GM19324 (cell line): ENCODE measurements around the gene ANXA3.

Experiments
- ATAC-seq: cut with Tn5 transposase; IDR thresholded peaks from one replicate; pipeline ENCODE4 v1.9.1; 2021; ENCODE audit warnings: mild to moderate bottlenecking, moderate library complexity; ENCODE audit not compliant: unreplicated experiment, low FRiP score

The ANXA3 gene

DNA sequence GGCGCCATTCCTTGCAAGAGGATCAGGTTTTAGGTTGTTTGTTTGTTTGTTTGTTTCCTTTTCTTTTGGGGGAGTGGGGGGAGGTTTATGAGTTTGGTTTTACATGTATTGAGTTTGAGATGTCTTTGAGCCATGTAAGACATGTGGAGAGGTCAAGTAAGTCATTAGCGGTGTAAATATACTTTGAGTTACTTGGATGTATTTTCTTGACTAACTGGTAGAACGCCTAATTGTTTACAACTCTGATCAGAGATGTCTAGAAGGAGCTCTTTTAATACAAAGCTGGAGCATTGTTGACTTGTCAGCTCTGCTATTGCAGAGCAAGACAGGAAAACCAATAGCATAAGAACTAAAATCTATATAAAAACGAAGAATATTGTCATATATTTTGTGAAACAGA lies 57.1 kb downstream of the ANXA3 start:
- no peak for ATAC-seq

- ATAC-seq, result no peak
Measured at GRCh38 chr4:78609580-78609979, 58.0 kb downstream of the ANXA3 start.

DNA sequence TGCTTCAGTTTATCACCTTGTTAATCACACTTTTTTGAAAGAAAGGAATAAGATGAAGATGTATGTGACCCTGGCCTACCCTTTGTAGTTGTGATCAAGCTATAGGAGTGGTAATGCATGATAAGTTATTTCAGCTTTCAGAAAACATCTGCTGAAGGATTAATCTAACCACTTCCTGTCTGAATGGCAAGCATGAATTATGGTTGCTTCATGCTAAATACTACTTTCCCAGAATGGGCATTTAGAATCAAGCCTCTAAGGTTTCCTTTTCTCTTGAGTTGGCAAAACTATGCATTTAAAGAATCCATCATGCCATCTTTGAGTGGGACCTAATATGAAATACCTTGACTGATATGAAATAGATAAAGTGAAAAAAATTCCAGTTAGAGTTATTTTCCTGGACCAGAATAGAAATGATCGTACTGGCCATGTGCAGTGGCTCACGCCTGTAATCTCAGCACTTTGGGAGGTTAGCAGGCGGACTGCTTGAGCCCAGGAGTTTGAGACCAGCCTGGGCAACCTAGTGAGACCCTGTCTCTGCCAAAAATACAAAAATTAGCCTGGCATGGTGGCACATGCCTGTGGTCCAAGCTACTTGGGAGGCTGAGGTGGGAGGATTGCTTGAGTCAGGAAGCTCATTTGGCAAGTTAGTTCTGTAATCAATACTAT lies 59.1 kb downstream of the ANXA3 start:
- no peak for ATAC-seq

DNA sequence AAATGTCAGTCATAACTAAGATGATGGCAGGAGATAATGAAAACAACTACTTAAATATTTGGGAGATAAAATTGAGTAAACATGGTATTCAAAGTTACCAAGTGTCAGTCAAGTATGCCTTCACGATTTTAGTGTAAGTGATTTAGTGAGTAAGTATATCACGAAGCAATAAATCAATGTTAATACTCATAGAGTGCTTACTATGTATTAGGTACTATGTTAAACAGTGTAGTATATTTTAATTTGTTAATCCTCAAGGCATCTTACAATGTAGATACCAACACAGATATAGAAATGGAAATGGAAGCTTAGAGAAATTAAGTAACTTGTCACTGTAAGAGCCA lies 59.6 kb downstream of the ANXA3 start:
- no peak for ATAC-seq

GRCh38 chr4:78612398-78613178 lies 61.0 kb downstream of the ANXA3 start:
- no peak for ATAC-seq

DNA sequence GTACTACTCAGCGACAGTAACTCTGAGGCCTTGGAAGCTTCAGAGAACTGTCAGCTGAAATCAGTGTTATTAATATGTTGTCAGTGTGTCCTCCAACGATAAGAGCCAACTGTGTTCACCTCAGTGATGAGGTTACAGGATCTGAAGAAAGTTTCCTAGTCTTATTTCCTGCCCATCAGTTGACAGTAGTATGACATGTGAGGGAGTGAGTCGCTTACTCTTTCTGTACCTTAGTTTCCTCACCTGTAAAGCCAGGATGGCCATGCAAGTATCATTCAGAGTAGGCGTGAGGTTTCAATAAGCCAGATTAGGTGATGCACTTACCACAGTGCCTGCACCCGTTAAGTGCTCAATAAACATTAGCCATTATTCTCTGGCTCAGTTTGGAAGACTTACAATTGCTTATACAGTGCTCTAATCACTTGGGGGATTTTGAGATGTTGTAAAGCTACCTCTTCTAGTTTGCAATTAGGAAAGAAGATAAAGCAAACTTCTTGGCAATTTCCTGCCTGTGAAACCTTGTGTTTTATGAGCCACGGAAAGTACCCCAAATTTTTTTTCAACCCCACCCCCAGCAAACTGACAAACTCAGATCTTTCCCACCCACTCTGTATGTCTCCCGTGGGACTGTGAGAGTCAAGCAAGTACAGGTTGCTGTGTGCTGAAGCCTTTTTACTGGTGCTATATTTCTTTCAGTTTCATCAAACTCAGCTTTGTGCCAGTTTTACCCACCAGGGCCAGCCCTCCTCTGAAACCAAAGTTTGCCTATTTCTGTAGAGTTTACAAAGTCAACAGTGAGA lies 62.2 kb downstream of the ANXA3 start:
- peak; percentile 89 for ATAC-seq

DNA sequence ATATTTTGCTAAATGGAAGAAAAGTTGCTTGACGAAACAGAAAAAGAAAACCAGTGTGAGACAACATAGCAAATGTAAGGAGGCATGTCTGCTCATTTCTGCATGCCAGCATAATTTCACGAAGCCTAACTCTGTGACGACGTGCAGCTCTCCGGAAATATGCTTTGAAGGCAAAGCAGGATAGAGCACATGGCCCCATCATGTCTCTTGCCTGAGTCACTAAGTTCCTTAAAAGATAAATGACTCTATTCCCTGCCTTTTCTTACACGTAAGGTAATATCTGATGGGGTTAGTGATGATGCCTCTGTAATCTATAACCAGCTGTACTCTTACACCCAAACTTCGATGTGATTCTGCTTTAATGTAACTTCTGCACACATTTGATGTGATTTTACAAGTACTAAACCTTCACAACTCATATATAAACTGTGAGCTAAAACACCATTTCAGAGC lies 64.5 kb downstream of the ANXA3 start:
- no peak for ATAC-seq

- ATAC-seq, result no peak
Measured at GRCh38 chr4:78618436-78618835, 66.9 kb downstream of the ANXA3 start.

GRCh38 chr4:78621395-78621794 lies 69.8 kb downstream of the ANXA3 start:
- no peak for ATAC-seq

DNA sequence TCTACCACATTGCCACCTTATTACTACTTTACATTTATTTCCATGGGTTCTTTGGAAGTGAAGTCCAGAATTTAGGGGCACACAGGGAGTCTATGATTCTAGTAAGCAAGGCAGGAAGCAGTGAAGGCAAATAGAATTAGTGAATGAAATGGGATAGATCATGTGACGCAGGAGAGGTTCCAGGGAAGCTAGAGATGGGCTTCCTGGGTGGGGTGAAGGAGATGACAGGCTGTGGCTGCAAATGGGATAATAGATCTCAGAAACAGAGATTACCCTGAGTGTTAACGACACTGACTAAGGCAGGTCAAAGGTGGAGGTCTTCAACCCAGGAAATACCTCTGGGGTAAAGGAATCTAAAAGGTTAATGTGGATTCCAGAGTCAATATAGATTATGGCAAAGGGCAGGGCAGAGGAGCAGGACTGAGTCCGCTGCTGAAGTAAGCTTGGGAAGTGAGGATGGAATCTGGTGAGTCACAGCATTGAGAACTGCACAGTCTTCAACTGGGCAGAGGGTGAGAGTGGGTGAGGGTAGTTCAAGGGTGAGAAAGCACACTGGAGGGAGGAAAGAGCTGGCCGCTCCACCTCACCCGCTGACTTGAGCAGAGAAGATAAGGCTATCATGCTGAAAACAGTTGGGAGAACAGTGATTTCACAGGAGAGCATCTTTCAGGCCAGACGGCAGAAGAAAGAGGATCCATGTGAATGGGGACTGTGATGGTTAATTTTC lies 70.8 kb downstream of the ANXA3 start:
- no peak for ATAC-seq

GRCh38 chr4:78624048-78624447 lies 72.5 kb downstream of the ANXA3 start:
- no peak for ATAC-seq

- no peak for ATAC-seq
Measured at GRCh38 chr4:78625073-78625472, 73.5 kb downstream of the ANXA3 start.

GRCh38 chr4:78627046-78627965 lies 75.7 kb downstream of the ANXA3 start:
- no peak for ATAC-seq

GRCh38 chr4:78627966-78628678 lies 76.6 kb downstream of the ANXA3 start:
- no peak for ATAC-seq

DNA sequence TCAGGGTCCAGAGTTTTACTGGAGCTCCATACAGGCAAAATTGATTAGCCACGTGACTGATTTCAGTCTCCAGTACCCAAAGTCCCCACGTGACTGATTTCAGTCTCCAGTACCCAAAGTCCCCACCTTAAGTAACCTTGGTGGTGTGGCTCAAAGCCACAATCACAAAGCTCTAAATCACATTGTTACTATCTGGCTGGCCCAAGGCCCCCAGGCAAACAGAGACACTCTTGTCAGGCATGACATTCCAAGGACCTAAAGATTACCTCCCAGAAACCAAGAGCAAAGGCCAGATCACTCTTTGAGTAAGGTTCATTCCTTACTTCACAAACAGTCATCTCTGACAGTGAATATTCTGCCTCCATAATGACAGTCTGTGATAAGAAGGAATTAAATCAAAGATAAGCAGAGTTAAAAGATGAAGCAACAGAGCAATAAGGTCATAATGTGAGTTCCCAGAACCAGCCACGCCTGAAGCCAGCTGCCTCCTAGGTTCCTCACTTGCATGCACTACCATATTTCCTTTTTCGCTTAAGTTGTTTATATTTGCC lies 78.5 kb downstream of the ANXA3 start:
- no peak for ATAC-seq

DNA sequence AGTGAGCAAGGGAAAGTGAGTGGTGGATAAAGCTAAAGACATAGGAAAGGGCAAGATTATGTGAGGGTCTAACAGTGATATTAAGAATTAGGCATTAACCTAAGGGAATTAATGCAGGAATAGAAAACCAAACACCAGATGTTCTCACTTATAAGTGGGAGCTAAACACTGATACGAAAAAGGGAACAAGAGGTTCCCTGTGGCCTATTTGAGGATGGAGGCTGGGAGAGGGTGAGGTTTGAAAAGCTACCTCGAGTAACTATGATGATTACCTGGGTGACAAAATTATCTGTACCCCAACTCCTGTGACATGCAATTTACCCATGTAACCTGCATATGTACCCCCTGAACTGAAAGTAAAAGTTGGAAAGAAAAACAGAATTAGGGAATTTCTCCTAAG lies 79.0 kb downstream of the ANXA3 start:
- ATAC-seq, result no peak

- ATAC-seq, result no peak
Measured at GRCh38 chr4:78634011-78634664, 82.6 kb downstream of the ANXA3 start.
